Tibial nerve (tissue), 4 donors: Measurements from ENCODE around the gene PPP2R1B. TPM values are rescaled to one million over a fixed set of nuclear protein-coding genes. Genes with fewer than 3 reads are reported as not detected.

Experiments
- DNase-seq, 2 donors: peaks; one replicate each; pipeline ENCODE4 v3.0.0-alpha.2; 2019; ENCODE audit warnings: low spot score in 2 of 2
- H3K27ac ChIP-seq, 4 donors: fragments of 200-600 bp; sonication (generic) in 3 of 4; one replicate each; pipeline ENCODE4 v1.5.1; 2017 to 2019; ENCODE audit warnings: mild to moderate bottlenecking in 1 of 4
- H3K27me3 ChIP-seq, 2 donors: fragments of 200-600 bp; sonication (generic) in 1 of 2; one replicate each; pipeline versions ENCODE4 v1.5.1 to v1.6.0; 2017 to 2019
- H3K36me3 ChIP-seq, 3 donors: fragments of 200-600 bp; sonication (generic); one replicate each; pipeline ENCODE4 v1.5.1; 2018 to 2019
- H3K4me1 ChIP-seq, 4 donors: fragments of 200-600 bp; sonication (generic) in 3 of 4; one replicate each; pipeline ENCODE4 v1.5.1; 2017 to 2019
- H3K4me3 ChIP-seq, 4 donors: fragments of 200-600 bp; sonication (generic) in 3 of 4; one replicate each; pipeline ENCODE4 v1.5.1; 2017 to 2019; ENCODE audit warnings: mild to moderate bottlenecking in 1 of 4, moderate library complexity in 1 of 4
- H3K9me3 ChIP-seq, 4 donors: fragments of 200-600 bp; sonication (generic) in 3 of 4; one replicate each; pipeline ENCODE4 v1.5.1; 2017 to 2019
- EP300 ChIP-seq, 2 donors: sonication (generic); formaldehyde crosslinking; IDR thresholded peaks; one replicate each; pipeline ENCODE4 v1.6.1; 2017; ENCODE audit warnings: antibody characterized with exemption in 2 of 2, mild to moderate bottlenecking in 1 of 2
- POLR2A ChIP-seq, 2 donors: fragments of 450-650 bp; IDR thresholded peaks; one replicate each; pipeline ENCODE4 v1.6.1; 2017; ENCODE audit warnings: antibody characterized with exemption in 2 of 2, mild to moderate bottlenecking in 2 of 2, moderate library complexity in 2 of 2
- WGBS, 2 donors: methylation state at CpG; one replicate each; pipeline ENCODE4 v1.1.5; 2018; 5-methylcytosine and 5-hydroxymethylcytosine counted together
- total RNA-seq, 4 donors: library from RNA; depleted of rRNA; stranded (reverse); fragments of >200 nt; gene quantifications; one replicate each; pipeline ENCODE4 v1.1.0, GENCODE V29; 2016
- TF ChIP-seq, protein P1 (sequence below), 5 experiments: fragments of 200-600 bp in 3 of 5; fragments of 450-650 bp in 2 of 5; sonication (generic) in 3 of 5; IDR thresholded peaks; one replicate each; pipeline ENCODE4 v1.5.1; 2016 to 2019; ENCODE audit warnings: antibody characterized with exemption in 5 of 5, mild to moderate bottlenecking in 3 of 5, moderate library complexity in 2 of 5

The PPP2R1B gene
- total RNA-seq, 4 donors from 2014 or later = 20.8 to 41.4 (median 25.1) TPM

DNA sequence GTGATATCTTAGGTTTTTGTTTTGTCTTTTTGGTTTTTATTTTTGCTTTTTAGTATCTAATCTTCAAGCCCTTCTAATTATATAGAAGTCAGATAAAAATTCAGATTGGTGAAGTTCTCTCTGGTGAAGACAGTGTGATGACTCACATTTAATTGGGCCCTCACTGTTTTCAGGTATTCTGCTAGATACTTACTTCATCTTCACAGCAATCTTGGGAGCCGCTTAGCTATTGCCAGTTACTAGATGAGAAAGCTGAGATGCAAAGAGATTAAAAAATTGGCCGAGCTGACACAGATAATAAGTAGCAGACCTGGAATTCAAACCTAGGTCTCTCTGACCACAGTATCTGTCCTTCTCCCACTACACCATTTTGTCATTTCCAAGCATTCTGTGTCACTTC, 75.0 kb downstream of the PPP2R1B start:
- Histone ChIP-seq H3K4me3 (no peak overlapping the region), H3K9me3 (no peaks in the 10 kb centered on the region), H3K27me3 (no peaks in the 10 kb centered on the region), H3K27ac (no peak overlapping the region), H3K4me1 (peaks cover 0 to 26% (median under 1%) of the 10 kb centered on the region in 4 donors), H3K36me3 (peaks cover 0 to 18% (median 0%) of the 10 kb centered on the region in 3 donors)
- 95 to 100% methylated on average over 2 of the region's 2 CpGs for WGBS, 2 donors
- no peak for DNase-seq
- no peak for TF ChIP-seq EP300 (IDR thresholded peaks at IDR 0.05)
- TF ChIP-seq, protein P1, sequence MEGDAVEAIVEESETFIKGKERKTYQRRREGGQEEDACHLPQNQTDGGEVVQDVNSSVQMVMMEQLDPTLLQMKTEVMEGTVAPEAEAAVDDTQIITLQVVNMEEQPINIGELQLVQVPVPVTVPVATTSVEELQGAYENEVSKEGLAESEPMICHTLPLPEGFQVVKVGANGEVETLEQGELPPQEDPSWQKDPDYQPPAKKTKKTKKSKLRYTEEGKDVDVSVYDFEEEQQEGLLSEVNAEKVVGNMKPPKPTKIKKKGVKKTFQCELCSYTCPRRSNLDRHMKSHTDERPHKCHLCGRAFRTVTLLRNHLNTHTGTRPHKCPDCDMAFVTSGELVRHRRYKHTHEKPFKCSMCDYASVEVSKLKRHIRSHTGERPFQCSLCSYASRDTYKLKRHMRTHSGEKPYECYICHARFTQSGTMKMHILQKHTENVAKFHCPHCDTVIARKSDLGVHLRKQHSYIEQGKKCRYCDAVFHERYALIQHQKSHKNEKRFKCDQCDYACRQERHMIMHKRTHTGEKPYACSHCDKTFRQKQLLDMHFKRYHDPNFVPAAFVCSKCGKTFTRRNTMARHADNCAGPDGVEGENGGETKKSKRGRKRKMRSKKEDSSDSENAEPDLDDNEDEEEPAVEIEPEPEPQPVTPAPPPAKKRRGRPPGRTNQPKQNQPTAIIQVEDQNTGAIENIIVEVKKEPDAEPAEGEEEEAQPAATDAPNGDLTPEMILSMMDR (IDR thresholded peaks at IDR 0.05) = no peak
- TF ChIP-seq POLR2A (IDR thresholded peaks at IDR 0.05) = no peak

DNA sequence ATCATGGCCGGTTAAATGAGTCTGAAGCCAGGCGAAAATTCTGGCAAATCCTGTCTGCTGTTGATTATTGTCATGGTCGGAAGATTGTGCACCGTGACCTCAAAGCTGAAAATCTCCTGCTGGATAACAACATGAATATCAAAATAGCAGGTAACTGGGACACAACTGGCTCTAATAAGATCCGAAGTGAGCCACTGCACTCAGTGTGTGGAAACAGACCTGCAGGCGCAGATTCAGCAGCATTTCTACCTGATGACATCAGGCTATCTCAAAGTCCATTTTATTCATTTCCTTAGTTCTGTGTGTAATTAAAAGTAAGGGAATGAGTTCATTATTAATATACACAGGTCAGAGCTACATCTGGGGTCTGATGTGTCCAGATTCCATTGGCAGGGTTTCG, 78.2 kb downstream of the PPP2R1B start:
- no peak for DNase-seq
- TF ChIP-seq EP300 (IDR thresholded peaks at IDR 0.05) (no peak), POLR2A (IDR thresholded peaks at IDR 0.05) (no peak)
- TF ChIP-seq, protein P1 (IDR thresholded peaks at IDR 0.05) = no peak
- peaks cover 0 to 18% (median 0%) of the 10 kb centered on the region in 3 donors for H3K36me3 ChIP-seq
- no peaks in the 10 kb centered on the region for H3K27me3 ChIP-seq
- no peaks in the 10 kb centered on the region for H3K4me1 ChIP-seq
- no peak overlapping the region for H3K27ac ChIP-seq
- H3K4me3 ChIP-seq = no peak overlapping the region
- whole genome bisulfite sequencing, 2 donors = 90 to 95% methylated on average over 7 of the region's 7 CpGs
- H3K9me3 ChIP-seq = no peaks in the 10 kb centered on the region

DNA sequence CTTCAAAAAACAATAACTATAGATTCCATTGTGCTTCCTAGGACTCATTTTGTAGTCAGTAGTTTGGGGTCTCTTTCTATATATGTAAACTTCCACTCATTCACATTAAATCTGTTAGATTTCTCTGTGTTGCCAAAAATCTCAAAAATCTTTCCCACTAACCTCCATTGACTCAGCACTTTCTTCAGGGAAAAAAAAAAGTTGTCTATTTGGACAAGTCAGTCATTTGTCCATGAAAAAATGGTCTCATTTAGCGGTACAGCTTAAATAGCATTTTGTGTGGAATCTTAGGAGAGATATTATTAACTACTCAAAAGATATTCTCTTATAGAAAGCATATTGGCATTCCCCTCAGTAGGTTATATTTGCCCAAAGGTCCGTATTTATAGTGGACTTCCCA, 81.9 kb downstream of the PPP2R1B start:
- TF ChIP-seq POLR2A (IDR thresholded peaks at IDR 0.05) (no peak), EP300 (IDR thresholded peaks at IDR 0.05) (no peak)
- TF ChIP-seq, protein P1 (IDR thresholded peaks at IDR 0.05) = no peak
- no peak overlapping the region for H3K27ac ChIP-seq
- no peaks in the 10 kb centered on the region for H3K9me3 ChIP-seq
- no peaks in the 10 kb centered on the region for H3K27me3 ChIP-seq
- no peak for DNase-seq
- H3K36me3 ChIP-seq = peaks cover 0 to 16% (median 0%) of the 10 kb centered on the region in 3 donors
- no peaks in the 10 kb centered on the region for H3K4me1 ChIP-seq
- WGBS, 2 donors = 68 to 69% methylated on average over 2 of the region's 2 CpGs
- no peak overlapping the region for H3K4me3 ChIP-seq

DNA sequence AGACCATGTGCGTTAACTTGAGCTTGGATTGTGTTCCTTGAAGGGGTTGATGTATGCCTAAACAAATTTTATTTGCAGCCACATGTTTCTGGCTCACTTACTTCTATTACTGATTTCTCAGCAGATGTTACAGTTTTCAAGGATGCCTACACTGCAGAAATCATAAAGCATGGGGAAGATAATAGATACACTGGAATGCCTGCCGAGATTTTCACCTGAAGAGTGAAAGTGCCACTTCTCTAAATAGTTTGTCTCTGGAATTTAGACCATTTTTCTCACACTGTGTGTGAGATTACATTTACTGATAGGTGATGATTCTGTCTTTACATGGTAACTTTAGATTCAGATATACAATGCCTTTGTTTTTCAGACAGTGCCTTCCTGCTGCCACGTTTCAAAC, 82.4 kb downstream of the PPP2R1B start:
- Histone ChIP-seq H3K27ac (no peak overlapping the region), H3K4me3 (no peak overlapping the region), H3K27me3 (no peaks in the 10 kb centered on the region), H3K4me1 (peaks cover 0 to 1% (median 0%) of the 10 kb centered on the region in 4 donors), H3K36me3 (peaks cover 0 to 11% (median 0%) of the 10 kb centered on the region in 3 donors), H3K9me3 (no peaks in the 10 kb centered on the region)
- WGBS, 2 donors = 85% methylated on average over 3 of the region's 3 CpGs
- TF ChIP-seq, protein P1 (IDR thresholded peaks at IDR 0.05) = no peak
- TF ChIP-seq POLR2A (IDR thresholded peaks at IDR 0.05) (no peak), EP300 (IDR thresholded peaks at IDR 0.05) (no peak)
- no peak for DNase-seq

DNA sequence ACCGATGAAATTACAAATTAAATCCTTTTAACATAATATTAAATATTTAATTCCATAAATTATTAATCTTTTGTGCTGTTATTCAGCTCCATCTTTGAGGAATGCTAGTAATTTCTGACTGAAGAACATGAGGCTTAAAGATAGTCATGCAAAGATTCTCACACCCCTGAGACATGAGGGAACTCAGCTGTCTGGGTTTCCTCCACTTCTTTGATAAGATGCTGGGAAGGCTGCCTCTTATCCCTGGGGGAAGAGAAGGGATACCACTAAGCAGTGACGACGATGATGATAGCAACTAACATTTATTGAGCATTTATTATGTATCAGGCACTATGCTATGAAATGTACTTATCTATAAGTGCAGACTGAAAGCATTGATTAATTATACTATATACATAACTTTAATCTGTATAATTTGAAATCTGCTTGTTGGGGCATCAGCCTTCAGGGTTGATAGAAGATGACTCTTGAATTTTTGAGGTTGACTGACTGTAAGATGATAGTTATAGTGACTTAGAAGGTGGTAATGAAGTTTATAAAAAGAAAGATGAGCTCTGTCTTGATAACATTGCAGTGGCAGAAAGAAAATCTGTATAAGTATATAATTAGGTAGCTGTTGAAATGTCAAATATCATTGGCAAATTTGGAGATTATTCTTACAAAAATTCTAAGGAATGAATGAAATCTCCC, 85.6 kb downstream of the PPP2R1B start:
- Histone ChIP-seq H3K27me3 (no peaks in the 10 kb centered on the region), H3K36me3 (peaks cover 0 to 6% (median 0%) of the 10 kb centered on the region in 3 donors), H3K4me1 (peaks cover 0 to 13% (median 3%) of the 10 kb centered on the region in 4 donors), H3K27ac (no peak overlapping the region), H3K4me3 (no peak overlapping the region), H3K9me3 (no peaks in the 10 kb centered on the region)
- no peak for DNase-seq
- 94 to 95% methylated on average over 3 of the region's 3 CpGs for WGBS, 2 donors
- TF ChIP-seq, protein P1 (IDR thresholded peaks at IDR 0.05) = no peak
- TF ChIP-seq EP300 (IDR thresholded peaks at IDR 0.05) = no peak
- TF ChIP-seq POLR2A (IDR thresholded peaks at IDR 0.05) = no peak
